ENCODE measurements around the gene SERINC4.
"Not testable (repeated sequence)": the region's sequence is repeated elsewhere in the genome, so short reads cannot be mapped to it uniquely, and the experiment has no call there.

Gene SERINC4

GRCh38 chr15:43799945-43800285 lies at the start of gene SERINC4:
SERINC4 (minus strand) TSS chr15:43800220; CDS start chr15:43799986, 234 bp downstream.
- no peak for DNase-seq

- no peak for DNase-seq
Observed at GRCh38 chr15:43845421-43845820, 45.4 kb upstream of the SERINC4 start.

- DNase-seq = not testable (repeated sequence)
Observed at GRCh38 chr15:43832485-43832884, 32.5 kb upstream of the SERINC4 start.

GRCh38 chr15:43831519-43832052 lies 31.6 kb upstream of the SERINC4 start:
- DNase-seq = not testable (repeated sequence)

GRCh38 chr15:43830691-43831275 lies 30.8 kb upstream of the SERINC4 start:
- DNase-seq = not testable (repeated sequence)

- not testable (repeated sequence) for DNase-seq
Observed at GRCh38 chr15:43829951-43830540, 30.0 kb upstream of the SERINC4 start.

- no peak for DNase-seq
Observed at GRCh38 chr15:43828061-43828657, 28.1 kb upstream of the SERINC4 start.

GRCh38 chr15:43826508-43827341 lies 26.7 kb upstream of the SERINC4 start, which contains the start of gene WDR76:
WDR76 (plus strand) TSS chr15:43827002; CDS start chr15:43827033, 31 bp downstream.
- peak; percentile 91 for DNase-seq

DNA sequence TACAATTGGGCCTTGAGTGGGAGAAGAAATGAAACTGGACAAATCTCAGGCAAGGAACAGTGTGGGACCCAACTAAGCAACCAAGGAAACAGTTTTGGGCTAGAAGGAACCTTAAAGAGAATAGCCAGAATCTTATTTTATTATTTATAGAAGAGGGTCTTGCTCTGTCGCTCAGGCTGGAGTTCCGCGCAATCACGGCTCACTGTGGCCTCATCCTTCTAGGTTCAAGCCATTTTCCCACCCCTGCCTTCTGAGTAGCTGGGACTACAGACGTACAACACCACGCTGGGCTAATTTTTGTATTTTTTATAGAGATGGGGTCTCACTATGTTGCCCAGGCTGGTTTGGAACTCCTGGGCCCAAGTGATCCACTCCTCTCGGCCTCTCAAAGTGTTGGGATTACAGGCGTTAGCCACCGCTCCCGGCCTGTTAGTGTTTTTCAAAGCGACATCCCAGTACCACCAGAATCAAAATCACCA lies 26.0 kb upstream of the SERINC4 start:
- DNase-seq = no peak

GRCh38 chr15:43825305-43825704 lies 25.3 kb upstream of the SERINC4 start:
- DNase-seq = not testable (repeated sequence)

GRCh38 chr15:43824302-43825246 lies 24.6 kb upstream of the SERINC4 start, which contains the start of gene MFAP1:
MFAP1 (minus strand) TSS chr15:43824690; CDS start chr15:43824569, 121 bp downstream.
- DNase-seq = peak; percentile 92

DNA sequence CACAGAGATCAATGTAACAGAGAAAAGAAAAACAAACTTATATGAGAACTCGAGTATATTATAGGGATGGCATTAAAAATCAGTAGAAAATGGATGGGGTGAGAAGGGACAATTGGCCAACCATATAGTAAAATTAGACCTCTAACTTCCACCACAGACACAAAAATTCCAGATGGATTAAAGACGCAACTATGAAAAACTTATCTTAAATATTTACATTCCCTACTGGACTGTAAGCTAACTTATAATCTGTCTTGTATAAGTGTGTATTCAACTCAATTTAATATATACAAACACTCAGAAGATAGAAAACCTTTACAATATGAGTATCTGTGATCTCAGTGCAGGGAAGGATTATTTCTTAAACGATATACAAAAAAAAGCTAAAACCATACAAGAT lies 21.5 kb upstream of the SERINC4 start:
- no peak for DNase-seq

GRCh38 chr15:43815064-43815463 lies 15.0 kb upstream of the SERINC4 start:
- DNase-seq = not testable (repeated sequence)

DNA sequence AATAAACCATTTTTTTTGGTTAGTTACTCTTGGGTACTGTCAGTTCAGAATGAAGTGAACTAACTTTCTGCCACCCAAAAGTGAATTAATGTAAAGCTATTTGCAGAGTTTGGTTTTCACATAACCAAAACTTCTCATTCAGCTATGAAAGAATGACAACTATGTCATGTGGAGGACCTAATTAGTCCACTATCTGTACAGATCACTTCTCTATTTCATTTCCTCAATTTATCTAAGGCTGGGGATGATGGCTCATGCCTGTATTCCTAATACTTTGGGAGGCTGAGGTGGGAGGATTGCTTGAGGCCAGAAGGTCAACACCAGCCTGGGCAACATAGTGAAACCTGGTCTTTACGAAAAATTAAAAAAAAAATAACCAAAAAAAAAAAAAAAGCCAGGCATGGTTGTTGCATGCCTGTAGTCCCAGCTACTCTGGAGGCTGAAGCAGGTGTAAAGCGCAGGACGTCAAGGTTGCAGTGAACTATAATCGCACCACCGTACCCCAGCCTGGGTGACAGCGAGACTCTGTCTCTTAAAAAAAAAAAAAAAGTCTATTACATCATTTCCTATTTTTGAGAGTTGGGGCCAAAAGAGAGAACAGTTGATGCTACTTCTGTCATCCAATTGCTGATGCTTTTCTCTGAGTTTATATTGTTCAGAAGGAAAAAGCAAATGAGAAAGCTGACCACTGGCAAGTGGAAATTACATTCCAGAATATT lies 9.1 kb upstream of the SERINC4 start:
- no peak for DNase-seq

- no peak for DNase-seq
Observed at GRCh38 chr15:43808435-43808950, 8.5 kb upstream of the SERINC4 start.

DNA sequence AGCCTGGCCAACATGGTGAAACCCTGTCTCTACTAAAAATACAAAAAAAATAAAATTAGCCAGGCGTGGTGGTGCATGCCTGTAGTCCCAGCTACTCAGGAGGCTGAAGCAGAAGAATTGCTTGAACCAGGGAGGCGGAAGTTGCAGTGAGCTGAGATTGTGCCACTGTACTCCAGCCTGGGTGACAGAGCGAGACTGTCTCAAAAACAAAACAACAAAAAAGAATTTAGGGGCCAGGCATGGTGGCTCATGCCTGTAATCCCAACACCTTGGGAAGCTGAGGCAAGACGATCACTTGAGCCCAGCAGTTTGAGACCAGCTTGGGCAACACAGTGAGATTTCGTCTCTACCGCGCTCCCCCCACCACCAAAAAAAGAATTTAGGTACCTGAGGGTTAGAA lies 2.7 kb upstream of the SERINC4 start:
- DNase-seq = not testable (repeated sequence)

DNA sequence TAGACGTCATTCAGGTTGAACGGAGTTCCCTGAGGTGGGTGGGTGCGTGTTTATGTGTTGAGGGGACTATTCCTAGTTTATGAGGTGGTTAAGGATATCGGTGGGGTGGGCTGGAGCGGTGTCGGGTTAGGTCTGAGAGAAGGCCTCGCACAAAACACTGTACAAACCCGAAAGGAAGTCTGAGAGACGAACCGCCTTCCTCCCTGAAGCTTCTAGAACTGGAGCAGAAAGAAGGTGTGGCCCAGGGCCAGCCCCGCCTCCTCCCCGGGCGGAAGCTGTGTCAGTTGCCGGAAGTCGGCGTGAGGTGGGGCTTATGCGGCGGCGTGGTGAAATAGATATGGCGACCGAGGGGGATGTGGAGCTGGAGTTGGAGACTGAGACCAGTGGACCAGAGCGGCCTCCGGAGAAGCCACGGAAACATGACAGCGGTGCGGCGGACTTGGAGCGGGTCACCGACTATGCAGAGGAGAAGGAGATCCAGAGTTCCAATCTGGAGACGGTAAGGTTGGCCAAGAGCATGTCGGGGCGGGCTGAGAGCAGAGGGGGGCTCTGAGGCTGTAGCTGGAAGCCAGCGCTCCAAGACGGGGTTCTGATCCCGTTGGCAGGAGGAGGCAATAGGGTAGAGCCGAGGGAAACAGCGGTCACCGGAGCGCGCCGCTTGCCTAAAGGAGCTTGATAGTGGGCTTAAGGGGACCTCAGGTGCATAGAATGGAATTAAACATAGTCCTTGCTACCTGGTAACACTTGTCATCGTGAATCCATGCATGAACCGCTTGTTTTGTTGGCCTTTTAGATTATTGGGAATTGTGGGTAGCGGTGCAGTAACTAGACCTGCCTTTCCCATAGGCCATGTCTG lies 494 bp upstream of the SERINC4 start, which contains the start of gene HYPK:
Gene HYPK (plus strand): TSS at position 314 of the 856 bp plus-strand sequence. CDS start 24 bp downstream, at position 338.
- peak; percentile 91 for DNase-seq

GRCh38 chr15:43799209-43799944 lies 643 bp downstream of the SERINC4 start:
- DNase-seq = no peak

DNA sequence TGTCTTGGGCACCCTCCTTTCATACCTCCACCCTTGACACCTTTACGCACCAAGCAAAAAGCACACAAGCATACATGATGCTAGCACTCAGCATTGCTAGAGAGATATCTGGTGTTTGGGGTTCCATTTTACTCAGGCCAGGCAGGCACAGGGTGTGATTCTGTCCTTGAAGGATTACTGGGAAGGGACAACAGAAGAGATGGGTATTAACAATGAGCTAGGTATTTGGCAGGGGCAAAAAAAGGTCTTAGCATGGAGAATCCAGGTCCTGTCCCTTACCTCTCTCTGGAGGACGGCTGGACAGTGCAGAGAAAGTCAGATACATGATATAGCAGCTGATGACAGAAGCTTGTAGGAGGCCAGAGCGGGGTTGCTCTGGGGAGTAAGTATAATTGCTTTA lies 3.5 kb downstream of the SERINC4 start:
- DNase-seq = no peak

All from activated CD8-positive, alpha-beta memory T cell treated with anti-CD3 and anti-CD28 coated beads, Interleukin-2, amount 50 U/mL, for 48 hours (primary cell).